GM19324 (cell line): ENCODE measurements around the gene B3GNT9.

Source experiments
- ATAC-seq: cut with Tn5 transposase; IDR thresholded peaks from one replicate; pipeline ENCODE4 v1.9.1; 2021; ENCODE audit warnings: mild to moderate bottlenecking, moderate library complexity; ENCODE audit not compliant: unreplicated experiment, low FRiP score

Gene B3GNT9

GRCh38 chr16:67150833-67151396 lies at the start of gene B3GNT9:
TSS of gene B3GNT9 (minus strand) at chr16:67150998. CDS start at chr16:67150485, 513 bp downstream.
- ATAC-seq, result peak; percentile 35

GRCh38 chr16:67200491-67200890 lies 49.7 kb upstream of the B3GNT9 start:
- ATAC-seq, result no peak

GRCh38 chr16:67199808-67200198 lies 49.0 kb upstream of the B3GNT9 start:
- no peak for ATAC-seq

- ATAC-seq, result no peak
These were observed 48.4 kb upstream of the B3GNT9 start, which contains the start of gene ELMO3 for GRCh38 chr16:67199011-67199807. TSS of gene ELMO3 (plus strand) at chr16:67199131. CDS start at chr16:67199327, 196 bp downstream.

- ATAC-seq, result no peak
These were observed 47.5 kb upstream of the B3GNT9 start for GRCh38 chr16:67198238-67198734.

GRCh38 chr16:67197704-67198103 lies 46.9 kb upstream of the B3GNT9 start:
- ATAC-seq, result no peak

GRCh38 chr16:67196881-67197280 lies 46.1 kb upstream of the B3GNT9 start:
- no peak for ATAC-seq

GRCh38 chr16:67195676-67196075 lies 44.9 kb upstream of the B3GNT9 start:
- no peak for ATAC-seq

- no peak for ATAC-seq
These were observed 43.5 kb upstream of the B3GNT9 start for GRCh38 chr16:67194260-67194659.

GRCh38 chr16:67193536-67193935 lies 42.7 kb upstream of the B3GNT9 start:
- no peak for ATAC-seq

- no peak for ATAC-seq
These were observed 42.1 kb upstream of the B3GNT9 start for GRCh38 chr16:67192781-67193361.

- peak; percentile 90 for ATAC-seq
These were observed 41.3 kb upstream of the B3GNT9 start, which contains the start of gene E2F4 for GRCh38 chr16:67191995-67192681. TSS of gene E2F4 (plus strand) at chr16:67192155. CDS start at chr16:67192228, 73 bp downstream.

- no peak for ATAC-seq
These were observed 40.7 kb upstream of the B3GNT9 start for GRCh38 chr16:67191411-67191994.

GRCh38 chr16:67190448-67191399 lies 39.9 kb upstream of the B3GNT9 start:
- ATAC-seq, result no peak

GRCh38 chr16:67190041-67190440 lies 39.2 kb upstream of the B3GNT9 start, which contains the start of gene EXOC3L1:
TSS of gene EXOC3L1 (minus strand) at chr16:67190136. CDS start at chr16:67189676, 460 bp downstream.
- ATAC-seq, result no peak

- no peak for ATAC-seq
These were observed 38.0 kb upstream of the B3GNT9 start for GRCh38 chr16:67188798-67189197.

GRCh38 chr16:67188323-67188722 lies 37.5 kb upstream of the B3GNT9 start:
- no peak for ATAC-seq

- no peak for ATAC-seq
These were observed 36.5 kb upstream of the B3GNT9 start for GRCh38 chr16:67187175-67187890.

GRCh38 chr16:67186550-67186950 lies 35.8 kb upstream of the B3GNT9 start:
- ATAC-seq, result no peak
